ENCODE measurements around the gene DEFB124.
"Not testable (repeated sequence)": the region's sequence is repeated elsewhere in the genome, so short reads cannot be mapped to it uniquely, and the experiment has no call there.

Gene DEFB124

GRCh38 chr20:31488115-31488514 is 13.2 kb upstream of the DEFB124 start:
- no peak for DNase-seq

- DNase-seq = peak; percentile 77
These were observed 10.8 kb upstream of the DEFB124 start for GRCh38 chr20:31485450-31486339.

DNA sequence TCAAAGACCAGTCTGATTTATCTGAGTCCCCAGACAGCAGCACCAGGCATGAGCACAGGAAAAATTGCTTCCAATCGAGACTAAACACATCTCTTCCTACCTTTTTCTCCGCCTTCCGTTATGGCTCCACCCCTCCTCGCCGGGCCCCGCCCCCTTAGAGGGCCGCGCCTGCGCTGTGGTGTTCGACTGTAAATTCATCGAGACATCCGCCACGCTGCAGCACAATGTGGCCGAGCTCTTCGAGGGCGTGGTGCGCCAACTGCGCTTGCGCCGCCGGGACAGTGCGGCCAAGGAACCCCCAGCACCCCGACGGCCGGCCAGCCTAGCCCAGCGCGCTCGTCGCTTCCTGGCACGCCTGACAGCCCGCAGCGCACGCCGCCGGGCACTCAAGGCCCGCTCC is 9.1 kb upstream of the DEFB124 start:
- peak; percentile 24 for DNase-seq

GRCh38 chr20:31476643-31477215 is 1.8 kb upstream of the DEFB124 start:
- DNase-seq = no peak

GRCh38 chr20:31476294-31476585 is 1.3 kb upstream of the DEFB124 start:
- no peak for DNase-seq

- DNase-seq = no peak
These were observed 756 bp upstream of the DEFB124 start for GRCh38 chr20:31475472-31476293.

DNA sequence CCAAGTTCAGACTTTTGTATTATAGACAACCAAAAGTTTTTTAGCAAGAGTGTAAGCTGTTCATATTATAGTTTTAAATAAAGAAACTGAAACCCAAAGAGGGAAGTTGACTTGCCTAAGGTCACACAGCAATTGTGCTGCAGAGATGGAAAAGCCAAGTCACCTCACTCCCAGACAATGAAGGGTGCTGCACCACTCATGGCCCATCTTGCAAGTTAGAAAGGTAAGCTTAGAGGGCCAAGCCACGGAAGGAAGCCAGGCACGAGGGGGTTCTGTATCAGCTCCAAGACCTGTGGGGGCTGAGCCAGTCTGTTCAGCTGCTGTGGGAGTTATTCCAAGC is 860 bp downstream of the DEFB124 start:
- DNase-seq = no peak

GRCh38 chr20:31473331-31474096 is 1.4 kb downstream of the DEFB124 start:
- no peak for DNase-seq

DNA sequence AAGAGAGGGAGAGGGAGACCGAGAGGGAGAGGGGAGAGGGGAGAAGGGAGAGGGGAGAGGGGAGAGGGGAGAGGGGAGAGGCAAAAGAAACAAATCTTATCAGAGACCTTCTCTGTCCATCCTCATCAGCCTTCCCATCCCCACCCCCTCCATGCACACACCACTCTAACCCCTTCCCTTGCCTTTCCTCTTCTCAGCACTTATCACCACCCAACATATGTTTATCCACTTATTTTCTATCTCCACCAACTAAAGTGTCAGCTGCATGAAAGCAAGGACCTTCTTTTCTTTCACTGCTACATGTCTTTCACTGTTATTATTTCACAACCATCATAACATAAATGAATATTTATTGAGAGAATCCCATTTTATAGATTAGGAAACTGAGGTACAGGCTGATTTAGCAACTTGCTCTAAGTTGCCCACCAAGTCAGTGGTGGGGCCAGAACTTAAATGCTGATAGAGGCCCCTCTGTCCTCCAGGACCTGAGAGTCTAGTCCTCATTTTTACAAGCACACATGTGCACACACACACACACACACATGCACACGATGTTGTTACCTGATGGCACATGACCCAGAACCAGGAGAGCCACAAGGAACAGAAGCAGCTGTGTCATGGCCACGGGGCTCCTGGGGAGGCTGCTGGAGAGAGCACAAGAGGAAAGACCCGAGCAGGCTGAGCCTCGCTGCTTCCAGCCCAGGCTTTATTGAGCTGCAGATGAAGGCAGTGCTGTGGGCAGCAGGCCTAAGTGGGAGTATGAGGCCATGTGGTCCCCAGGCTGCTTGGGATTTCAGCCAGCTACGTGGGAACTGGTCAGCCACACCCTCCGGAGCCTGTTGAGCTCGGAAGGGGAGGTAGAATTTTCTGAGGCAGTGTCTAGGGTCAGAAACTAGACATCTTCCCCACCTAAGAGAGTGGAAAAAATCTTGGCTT is 2.3 kb downstream of the DEFB124 start:
- no peak for DNase-seq

DNA sequence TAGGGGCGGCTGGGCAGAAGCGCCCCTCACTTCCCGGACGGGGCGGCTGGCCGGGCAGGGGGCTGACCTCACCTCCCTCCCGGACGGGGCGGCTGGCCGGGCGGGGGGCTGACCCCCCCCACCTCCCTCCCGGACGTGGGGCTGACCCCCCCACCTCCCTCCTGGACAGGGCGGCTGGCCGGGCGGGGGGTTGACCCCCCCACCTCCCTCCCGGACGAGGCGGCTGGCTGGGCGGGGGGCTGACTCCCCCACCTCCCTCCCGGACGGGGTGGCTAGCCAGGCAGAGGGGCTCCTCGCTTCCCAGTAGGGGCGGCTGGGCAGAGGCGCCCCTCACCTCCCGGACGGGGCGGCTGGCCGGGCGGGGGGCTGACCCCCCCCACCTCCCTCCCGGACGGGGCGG is 4.0 kb downstream of the DEFB124 start:
- DNase-seq = not testable (repeated sequence)

GRCh38 chr20:31454361-31454760 is 20.6 kb downstream of the DEFB124 start:
- DNase-seq = no peak

- no peak for DNase-seq
These were observed 22.4 kb downstream of the DEFB124 start for GRCh38 chr20:31452575-31452974.

GRCh38 chr20:31449511-31450414 is 25.2 kb downstream of the DEFB124 start:
- DNase-seq = no peak

DNA sequence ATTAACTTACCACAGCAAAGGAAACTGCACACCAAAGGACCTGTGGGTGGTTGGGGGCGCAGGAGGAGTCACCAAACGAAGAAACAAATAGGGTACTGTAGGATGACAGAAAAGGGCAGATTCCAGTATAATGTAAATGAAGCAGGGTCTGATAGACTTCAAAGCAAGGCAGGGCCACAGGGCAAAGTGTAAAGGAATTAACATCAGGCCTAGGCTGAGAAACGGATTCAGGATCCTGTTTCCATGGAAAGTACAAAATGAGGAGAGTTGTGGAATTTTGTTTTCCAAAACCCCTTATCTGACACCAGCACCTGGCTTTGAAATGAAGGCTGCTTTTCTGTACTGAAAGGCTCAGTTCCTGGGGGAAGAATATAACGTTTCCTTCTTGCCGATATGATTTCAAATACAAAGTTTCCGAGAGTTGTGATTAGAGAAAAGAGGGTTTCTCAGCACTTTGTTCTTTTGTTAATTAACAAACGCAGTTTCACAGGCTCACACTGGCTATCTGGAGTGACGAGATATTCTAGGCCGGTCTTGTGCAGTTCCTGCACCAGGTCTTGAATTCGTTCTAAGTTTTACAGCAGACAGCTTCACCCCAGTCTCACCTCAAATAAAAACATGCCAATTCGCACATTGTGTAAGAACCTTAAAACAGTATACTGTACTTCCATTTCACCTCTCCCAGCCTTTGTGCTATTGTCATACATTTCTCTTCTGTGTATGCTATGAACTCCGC is 28.7 kb downstream of the DEFB124 start:
- DNase-seq = no peak

GRCh38 chr20:31440012-31440659 is 34.8 kb downstream of the DEFB124 start, which contains the start of gene DEFB123:
Gene DEFB123 (plus strand): TSS chr20:31440632. CDS start chr20:31440699, 67 bp downstream.
- no peak for DNase-seq

DNA sequence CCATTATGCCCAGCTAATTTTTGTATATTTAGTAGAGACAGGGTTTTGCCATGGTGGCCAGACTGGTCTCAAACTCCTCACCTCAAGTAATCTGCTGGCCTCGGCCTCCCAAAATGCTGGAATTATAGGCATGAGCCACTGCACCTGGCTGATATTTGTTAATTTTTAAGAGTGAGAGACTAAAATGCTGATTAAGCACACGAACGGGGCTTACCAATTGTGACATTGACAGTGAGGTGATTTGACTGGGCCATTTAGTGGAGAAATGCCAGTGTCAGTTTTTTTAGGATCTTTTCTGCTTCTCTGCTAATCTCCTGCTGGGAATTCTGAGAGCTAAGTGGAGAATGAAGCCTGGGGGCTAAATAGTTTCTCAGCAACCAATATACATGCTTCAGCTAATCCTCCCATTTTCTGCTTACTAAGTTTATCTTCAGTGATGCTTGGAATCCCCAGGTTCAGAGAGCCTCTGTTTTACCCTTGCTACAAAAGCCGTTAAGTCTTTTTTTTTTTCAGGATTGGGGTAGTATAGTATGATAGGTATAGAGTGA is 44.3 kb downstream of the DEFB124 start:
- DNase-seq = no peak

- DNase-seq = not testable (repeated sequence)
These were observed 47.4 kb downstream of the DEFB124 start for GRCh38 chr20:31427576-31427975.

DNA sequence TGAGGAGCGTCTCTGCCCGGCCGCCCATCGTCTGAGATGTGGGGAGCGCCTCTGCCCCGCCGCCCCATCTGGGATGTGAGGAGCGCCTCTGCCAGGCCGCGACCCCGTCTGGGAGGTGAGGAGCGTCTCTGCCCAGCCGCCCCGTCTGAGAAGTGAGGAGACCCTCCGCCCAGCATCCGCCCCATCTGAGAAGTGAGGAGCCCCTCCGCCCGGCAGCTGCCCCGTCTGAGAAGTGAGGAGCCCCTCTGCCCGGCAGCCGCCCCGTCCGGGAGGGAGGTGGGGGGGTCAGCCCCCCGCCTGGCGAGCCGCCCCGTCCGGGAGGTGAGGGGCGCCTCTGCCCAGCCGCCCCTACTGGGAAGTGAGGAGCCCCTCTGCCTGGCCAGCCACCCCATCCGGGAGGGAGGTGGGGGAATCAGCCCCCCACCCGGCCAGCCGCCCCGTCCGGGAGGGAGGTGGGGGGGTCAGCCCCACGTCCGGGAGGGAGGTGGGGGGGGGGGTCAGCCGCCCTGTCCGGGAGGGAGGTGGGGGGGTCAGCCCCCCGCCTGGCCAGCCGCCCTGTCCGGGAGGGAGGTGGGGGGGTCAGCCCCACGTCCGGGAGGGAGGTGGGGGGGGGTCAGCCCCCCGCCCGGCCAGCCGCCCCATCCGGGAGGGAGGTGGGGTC is 47.9 kb downstream of the DEFB124 start:
- not testable (repeated sequence) for DNase-seq
